HEK293 (cell line): ENCODE data around the gene DLX4.

Experiments
- KLF16 ChIP-seq: fragments of 450-650 bp; formaldehyde crosslinking; IDR thresholded peaks from 2 replicates; pipeline ENCODE4 v1.5.1; 2017; ENCODE audit warnings: missing biosample characterization, missing genetic modification characterization
- ZFP37 ChIP-seq: fragments of 450-650 bp; formaldehyde crosslinking; IDR thresholded peaks from 2 replicates; pipeline ENCODE4 v1.5.1; 2016; ENCODE audit warnings: missing biosample characterization, missing genetic modification characterization
- ZNF501 ChIP-seq: fragments of 450-650 bp; formaldehyde crosslinking; IDR thresholded peaks from 2 replicates; pipeline ENCODE4 v1.5.1; 2016; ENCODE audit warnings: missing biosample characterization, missing genetic modification characterization
- TF ChIP-seq, protein P1 (sequence below): fragments of 450-650 bp; formaldehyde crosslinking; IDR thresholded peaks from 2 replicates; pipeline ENCODE4 v1.5.1; 2016; ENCODE audit warnings: missing biosample characterization, missing genetic modification characterization
- TF ChIP-seq, protein P2 (sequence below): fragments of 450-650 bp; formaldehyde crosslinking; IDR thresholded peaks from 2 replicates; pipeline ENCODE4 v1.5.1; 2016; ENCODE audit warnings: missing biosample characterization, missing genetic modification characterization, low read depth

GRCh38 chr17:49987681-49988441 is 18.9 kb downstream of the DLX4 start:
- TF ChIP-seq ZFP37 (no peak), ZNF501 (no peak), KLF16 (tag by site-specific recombination) (no peak)
- TF ChIP-seq, protein P1, sequence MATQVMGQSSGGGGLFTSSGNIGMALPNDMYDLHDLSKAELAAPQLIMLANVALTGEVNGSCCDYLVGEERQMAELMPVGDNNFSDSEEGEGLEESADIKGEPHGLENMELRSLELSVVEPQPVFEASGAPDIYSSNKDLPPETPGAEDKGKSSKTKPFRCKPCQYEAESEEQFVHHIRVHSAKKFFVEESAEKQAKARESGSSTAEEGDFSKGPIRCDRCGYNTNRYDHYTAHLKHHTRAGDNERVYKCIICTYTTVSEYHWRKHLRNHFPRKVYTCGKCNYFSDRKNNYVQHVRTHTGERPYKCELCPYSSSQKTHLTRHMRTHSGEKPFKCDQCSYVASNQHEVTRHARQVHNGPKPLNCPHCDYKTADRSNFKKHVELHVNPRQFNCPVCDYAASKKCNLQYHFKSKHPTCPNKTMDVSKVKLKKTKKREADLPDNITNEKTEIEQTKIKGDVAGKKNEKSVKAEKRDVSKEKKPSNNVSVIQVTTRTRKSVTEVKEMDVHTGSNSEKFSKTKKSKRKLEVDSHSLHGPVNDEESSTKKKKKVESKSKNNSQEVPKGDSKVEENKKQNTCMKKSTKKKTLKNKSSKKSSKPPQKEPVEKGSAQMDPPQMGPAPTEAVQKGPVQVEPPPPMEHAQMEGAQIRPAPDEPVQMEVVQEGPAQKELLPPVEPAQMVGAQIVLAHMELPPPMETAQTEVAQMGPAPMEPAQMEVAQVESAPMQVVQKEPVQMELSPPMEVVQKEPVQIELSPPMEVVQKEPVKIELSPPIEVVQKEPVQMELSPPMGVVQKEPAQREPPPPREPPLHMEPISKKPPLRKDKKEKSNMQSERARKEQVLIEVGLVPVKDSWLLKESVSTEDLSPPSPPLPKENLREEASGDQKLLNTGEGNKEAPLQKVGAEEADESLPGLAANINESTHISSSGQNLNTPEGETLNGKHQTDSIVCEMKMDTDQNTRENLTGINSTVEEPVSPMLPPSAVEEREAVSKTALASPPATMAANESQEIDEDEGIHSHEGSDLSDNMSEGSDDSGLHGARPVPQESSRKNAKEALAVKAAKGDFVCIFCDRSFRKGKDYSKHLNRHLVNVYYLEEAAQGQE (tag by site-specific recombination), result no peak
- TF ChIP-seq, protein P2, sequence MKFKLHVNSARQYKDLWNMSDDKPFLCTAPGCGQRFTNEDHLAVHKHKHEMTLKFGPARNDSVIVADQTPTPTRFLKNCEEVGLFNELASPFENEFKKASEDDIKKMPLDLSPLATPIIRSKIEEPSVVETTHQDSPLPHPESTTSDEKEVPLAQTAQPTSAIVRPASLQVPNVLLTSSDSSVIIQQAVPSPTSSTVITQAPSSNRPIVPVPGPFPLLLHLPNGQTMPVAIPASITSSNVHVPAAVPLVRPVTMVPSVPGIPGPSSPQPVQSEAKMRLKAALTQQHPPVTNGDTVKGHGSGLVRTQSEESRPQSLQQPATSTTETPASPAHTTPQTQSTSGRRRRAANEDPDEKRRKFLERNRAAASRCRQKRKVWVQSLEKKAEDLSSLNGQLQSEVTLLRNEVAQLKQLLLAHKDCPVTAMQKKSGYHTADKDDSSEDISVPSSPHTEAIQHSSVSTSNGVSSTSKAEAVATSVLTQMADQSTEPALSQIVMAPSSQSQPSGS (tag by site-specific recombination), result no peak
